ENCODE measurements around the gene NEURL4.
"Not testable (repeated sequence)": the region's sequence is repeated elsewhere in the genome, so short reads cannot be mapped to it uniquely, and the experiment has no call there.

Gene NEURL4

DNA sequence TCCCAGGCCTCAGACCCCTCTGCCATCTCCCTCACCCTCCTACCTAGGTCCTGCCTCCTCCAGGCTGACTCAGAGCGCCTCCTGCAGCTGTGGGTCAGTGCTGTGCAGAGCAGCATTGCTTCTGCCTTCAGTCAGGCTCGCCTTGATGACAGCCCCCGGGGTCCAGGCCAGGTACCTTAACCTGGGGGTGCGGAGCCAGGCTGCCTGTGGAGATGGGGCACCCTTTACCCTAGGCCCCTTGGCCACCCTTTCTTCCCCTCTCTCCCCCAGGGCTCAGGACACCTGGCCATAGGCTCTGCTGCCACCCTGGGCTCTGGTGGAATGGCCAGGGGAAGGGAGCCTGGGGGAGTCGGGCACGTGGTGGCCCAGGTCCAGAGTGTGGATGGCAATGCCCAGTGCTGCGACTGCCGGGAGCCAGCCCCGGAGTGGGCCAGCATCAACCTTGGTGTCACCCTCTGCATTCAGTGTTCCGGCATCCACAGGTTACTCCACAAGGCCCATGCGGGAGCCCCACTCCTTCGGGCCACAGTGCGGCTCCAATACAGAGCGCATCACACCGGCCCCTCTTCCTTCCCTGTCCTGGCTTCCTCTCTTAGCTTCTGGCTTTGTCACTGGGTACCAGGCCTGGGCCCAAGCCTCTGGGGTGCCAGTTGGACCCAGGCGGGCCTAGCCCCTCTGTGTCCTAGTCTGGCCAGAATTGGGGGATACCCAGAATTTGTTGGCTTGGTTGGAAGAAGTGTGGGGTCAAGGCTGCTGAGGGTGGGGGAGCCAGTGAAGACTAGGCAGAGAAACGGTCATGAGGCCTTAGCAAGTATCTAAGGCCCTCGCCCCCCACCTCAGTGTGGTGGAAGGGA, 17.9 kb upstream of the NEURL4 start:
- peak overlapping the region; percentile 10 for H3K9ac ChIP-seq (ENCODE audit: low read length)
- H3K4me3 ChIP-seq (ENCODE audit: low read length) = no peak overlapping the region
- peaks cover 25% of the 10 kb centered on the region for H3K4me1 ChIP-seq (ENCODE audit: control insufficient read depth, insufficient read depth, low read length)
- no peaks in the 10 kb centered on the region for H3K36me3 ChIP-seq (ENCODE audit: control insufficient read depth, insufficient read depth, low read length, severe bottlenecking)
- peaks cover 25% of the 10 kb centered on the region for H3K27me3 ChIP-seq (replicated peaks; ENCODE audit: control insufficient read depth, insufficient read depth, low read length)
- no peaks in the 10 kb centered on the region for H3K9me3 ChIP-seq (ENCODE audit: control insufficient read depth, low read length)
- no peak for DNase-seq (ENCODE audit: low read depth)

DNA sequence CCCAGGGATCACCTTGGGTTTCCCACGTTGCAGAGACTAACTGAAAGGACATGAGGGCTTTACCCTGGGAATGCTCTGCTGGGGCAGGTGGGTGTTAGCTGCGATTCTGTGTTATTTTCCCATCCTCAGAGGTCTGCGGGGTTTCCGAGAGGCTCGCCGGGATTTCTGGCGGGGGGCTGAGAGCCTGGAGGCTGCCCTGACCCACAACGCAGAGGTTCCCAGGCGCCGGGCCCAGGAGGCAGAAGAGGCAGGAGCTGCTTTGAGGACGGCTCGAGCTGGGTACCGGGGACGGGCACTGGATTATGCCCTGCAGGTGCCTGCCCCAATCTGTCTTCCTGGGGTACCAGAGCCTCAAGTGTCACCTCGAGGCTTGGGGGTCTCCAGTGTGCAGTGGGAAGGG, 14.1 kb upstream of the NEURL4 start:
- Histone ChIP-seq H3K9me3 (ENCODE audit: control insufficient read depth, low read length) (no peaks in the 10 kb centered on the region), H3K4me3 (ENCODE audit: low read length) (no peak overlapping the region), H3K27me3 (replicated peaks; ENCODE audit: control insufficient read depth, insufficient read depth, low read length) (peaks cover 32% of the 10 kb centered on the region), H3K9ac (ENCODE audit: low read length) (no peak overlapping the region), H3K36me3 (ENCODE audit: control insufficient read depth, insufficient read depth, low read length, severe bottlenecking) (no peaks in the 10 kb centered on the region), H3K4me1 (ENCODE audit: control insufficient read depth, insufficient read depth, low read length) (peaks cover 15% of the 10 kb centered on the region)
- no peak for DNase-seq (ENCODE audit: low read depth)

DNA sequence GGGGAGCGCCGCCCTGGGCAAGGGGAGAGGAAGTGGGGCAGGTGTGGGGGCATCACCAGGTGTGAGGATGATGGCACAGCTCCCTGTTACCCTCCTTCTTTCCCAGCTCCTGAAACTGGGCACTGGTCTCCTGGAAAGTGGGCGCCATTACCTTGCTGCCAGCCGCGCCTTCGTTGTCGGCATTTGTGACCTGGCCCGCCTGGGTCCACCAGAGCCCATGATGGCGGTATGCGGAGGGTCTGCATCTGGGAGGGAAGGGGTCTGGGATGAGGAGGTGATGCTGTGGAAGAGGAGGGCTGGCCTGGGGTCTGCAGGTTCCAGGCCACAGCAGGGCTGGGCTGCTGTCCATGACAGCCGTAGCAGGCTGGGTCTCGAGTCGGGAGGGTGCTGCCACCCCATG, 12.7 kb upstream of the NEURL4 start:
- DNase-seq (ENCODE audit: low read depth) = no peak
- H3K36me3 ChIP-seq (ENCODE audit: control insufficient read depth, insufficient read depth, low read length, severe bottlenecking) = no peaks in the 10 kb centered on the region
- H3K4me3 ChIP-seq (ENCODE audit: low read length) = no peak overlapping the region
- no peak overlapping the region for H3K9ac ChIP-seq (ENCODE audit: low read length)
- H3K9me3 ChIP-seq (ENCODE audit: control insufficient read depth, low read length) = no peaks in the 10 kb centered on the region
- peaks cover 37% of the 10 kb centered on the region for H3K27me3 ChIP-seq (replicated peaks; ENCODE audit: control insufficient read depth, insufficient read depth, low read length)
- peaks cover 10% of the 10 kb centered on the region for H3K4me1 ChIP-seq (ENCODE audit: control insufficient read depth, insufficient read depth, low read length)

DNA sequence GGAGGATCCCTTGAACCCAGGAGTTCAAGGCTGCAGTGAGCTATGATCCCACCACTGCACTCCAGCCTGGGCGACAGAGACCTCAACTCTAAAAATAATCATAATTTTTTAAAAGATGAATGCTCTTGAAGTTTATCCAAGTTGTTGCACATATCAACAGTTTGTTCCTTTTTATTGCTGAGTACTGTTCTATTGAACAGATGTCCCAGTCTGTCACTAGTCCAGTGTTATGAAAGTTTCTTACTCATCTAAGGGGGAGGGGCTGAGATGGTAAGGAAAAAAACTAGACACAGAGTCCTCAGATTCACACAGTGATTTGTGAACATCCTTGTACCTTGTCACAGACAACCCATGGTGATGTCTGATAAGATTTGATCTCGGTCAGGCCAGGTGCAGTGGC, 11.0 kb upstream of the NEURL4 start:
- DNase-seq (ENCODE audit: low read depth) = no peak
- Histone ChIP-seq H3K9ac (ENCODE audit: low read length) (no peak overlapping the region), H3K4me1 (ENCODE audit: control insufficient read depth, insufficient read depth, low read length) (peaks cover 10% of the 10 kb centered on the region), H3K9me3 (ENCODE audit: control insufficient read depth, low read length) (no peaks in the 10 kb centered on the region), H3K27me3 (replicated peaks; ENCODE audit: control insufficient read depth, insufficient read depth, low read length) (peaks cover 45% of the 10 kb centered on the region), H3K36me3 (ENCODE audit: control insufficient read depth, insufficient read depth, low read length, severe bottlenecking) (no peaks in the 10 kb centered on the region), H3K4me3 (ENCODE audit: low read length) (no peak overlapping the region)

DNA sequence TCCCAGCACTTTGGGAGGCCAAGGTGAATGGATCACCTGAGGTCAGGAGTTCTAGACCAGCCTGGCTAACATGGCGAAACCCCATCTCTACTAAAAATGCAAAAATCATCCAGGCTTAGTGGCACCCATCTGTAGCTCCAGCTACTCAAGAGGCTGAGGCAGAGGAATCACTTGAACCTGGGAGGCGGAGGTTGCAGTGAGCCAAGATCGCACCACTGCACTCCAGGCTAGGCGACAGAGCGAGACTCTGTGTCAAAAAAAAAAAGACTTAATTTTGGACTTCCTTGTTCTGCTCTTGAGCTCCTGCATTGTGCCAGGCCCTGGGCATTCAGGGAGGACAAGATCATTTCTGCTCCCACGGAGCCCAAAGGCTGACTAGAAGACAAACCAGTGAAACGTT, 8.5 kb upstream of the NEURL4 start:
- H3K4me1 ChIP-seq (ENCODE audit: control insufficient read depth, insufficient read depth, low read length) = not testable (repeated sequence)

DNA sequence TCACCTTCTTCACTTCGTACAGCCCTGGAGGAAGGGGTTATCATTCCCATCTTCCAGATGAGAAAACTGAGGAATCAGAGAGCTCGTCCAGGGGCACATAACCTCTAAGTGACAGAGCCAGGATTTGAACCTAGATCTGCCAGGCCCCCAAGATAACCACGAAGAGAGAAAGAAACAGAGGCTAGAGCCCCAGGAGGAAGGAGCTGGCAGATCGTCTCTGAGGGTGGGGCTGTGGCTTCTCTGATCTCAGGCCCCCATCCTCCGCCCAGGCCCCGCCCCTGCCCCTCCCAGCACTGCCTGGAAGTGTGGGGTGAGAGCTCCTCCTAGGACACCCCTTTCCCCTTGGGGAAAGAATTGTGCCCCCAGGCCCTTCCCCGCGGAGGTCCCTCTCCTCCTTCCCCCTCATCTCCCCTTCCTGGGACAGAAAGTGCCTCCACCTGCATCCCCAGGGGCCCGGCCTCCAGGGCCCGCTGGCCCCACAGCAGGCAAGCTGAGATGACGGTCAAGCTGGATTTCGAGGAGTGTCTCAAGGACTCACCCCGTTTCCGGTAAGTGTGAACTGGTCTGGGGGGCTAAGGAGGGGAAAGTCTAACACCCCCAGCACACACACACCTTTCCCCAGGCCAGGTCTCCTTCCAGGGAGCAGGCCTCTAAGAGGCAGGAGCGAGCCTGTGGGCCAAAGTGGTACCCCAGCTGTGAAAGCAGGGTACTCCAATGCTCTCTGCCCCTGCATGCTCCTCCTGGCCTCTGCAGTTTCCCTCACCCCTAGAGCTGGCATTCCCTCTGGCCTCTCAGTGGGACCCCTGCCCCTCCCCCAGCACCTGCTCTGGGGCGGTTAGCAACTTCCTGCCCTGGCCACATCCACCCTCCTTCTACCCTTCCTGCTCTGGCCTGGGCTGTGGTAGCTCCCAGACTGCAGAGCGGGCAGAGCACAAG, 7.4 kb upstream of the NEURL4 start, which contains the start of gene ACAP1:
Gene ACAP1 (plus strand): TSS at position 290 of the 936 bp plus-strand sequence. CDS start 206 bp downstream, at position 496.
- Histone ChIP-seq H3K4me3 (ENCODE audit: low read length) (no peak within 1 kb of the TSS), H3K9me3 (ENCODE audit: control insufficient read depth, low read length) (no peaks in the 10 kb centered on the region), H3K27me3 (replicated peaks; ENCODE audit: control insufficient read depth, insufficient read depth, low read length) (peaks cover 23% of the 10 kb centered on the region), H3K9ac (ENCODE audit: low read length) (no peak within 1 kb of the TSS), H3K36me3 (ENCODE audit: control insufficient read depth, insufficient read depth, low read length, severe bottlenecking) (no peaks in the 10 kb centered on the region), H3K4me1 (ENCODE audit: control insufficient read depth, insufficient read depth, low read length) (peaks cover 10% of the 10 kb centered on the region)
- no peak for DNase-seq (ENCODE audit: low read depth)

More for the DNA sequence above, 8.5 kb upstream of the NEURL4 start:
- H3K36me3 ChIP-seq (ENCODE audit: control insufficient read depth, insufficient read depth, low read length, severe bottlenecking); H3K4me3 ChIP-seq (ENCODE audit: low read length); H3K9ac ChIP-seq (ENCODE audit: low read length); DNase-seq (ENCODE audit: low read depth); H3K9me3 ChIP-seq (ENCODE audit: control insufficient read depth, low read length): not testable (repeated sequence)
- peaks cover 31% of the 10 kb centered on the region for H3K27me3 ChIP-seq (replicated peaks; ENCODE audit: control insufficient read depth, insufficient read depth, low read length)

DNA sequence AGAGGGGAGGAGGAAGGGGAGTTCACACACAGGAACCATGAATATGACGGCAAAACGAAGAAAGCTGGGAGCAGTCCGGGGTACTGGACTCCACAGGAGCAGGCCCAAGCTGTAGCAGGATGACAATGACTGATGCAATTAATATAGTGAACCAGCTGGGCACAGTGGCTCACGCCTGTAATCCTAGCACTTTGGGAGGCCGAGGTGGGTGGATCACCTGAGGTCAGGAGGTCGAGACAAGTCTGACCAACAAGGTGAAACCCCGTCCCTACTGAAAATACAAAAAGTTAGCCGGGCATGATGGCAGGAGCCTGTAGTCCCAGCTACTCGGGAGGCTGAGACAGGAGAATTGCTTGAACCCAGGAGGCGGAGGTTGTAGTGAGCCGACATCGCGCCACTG, 6.6 kb upstream of the NEURL4 start:
- H3K4me1 ChIP-seq (ENCODE audit: control insufficient read depth, insufficient read depth, low read length); H3K9me3 ChIP-seq (ENCODE audit: control insufficient read depth, low read length); H3K4me3 ChIP-seq (ENCODE audit: low read length); H3K9ac ChIP-seq (ENCODE audit: low read length); H3K36me3 ChIP-seq (ENCODE audit: control insufficient read depth, insufficient read depth, low read length, severe bottlenecking); DNase-seq (ENCODE audit: low read depth): not testable (repeated sequence)
- H3K27me3 ChIP-seq (replicated peaks; ENCODE audit: control insufficient read depth, insufficient read depth, low read length) = peaks cover 21% of the 10 kb centered on the region

DNA sequence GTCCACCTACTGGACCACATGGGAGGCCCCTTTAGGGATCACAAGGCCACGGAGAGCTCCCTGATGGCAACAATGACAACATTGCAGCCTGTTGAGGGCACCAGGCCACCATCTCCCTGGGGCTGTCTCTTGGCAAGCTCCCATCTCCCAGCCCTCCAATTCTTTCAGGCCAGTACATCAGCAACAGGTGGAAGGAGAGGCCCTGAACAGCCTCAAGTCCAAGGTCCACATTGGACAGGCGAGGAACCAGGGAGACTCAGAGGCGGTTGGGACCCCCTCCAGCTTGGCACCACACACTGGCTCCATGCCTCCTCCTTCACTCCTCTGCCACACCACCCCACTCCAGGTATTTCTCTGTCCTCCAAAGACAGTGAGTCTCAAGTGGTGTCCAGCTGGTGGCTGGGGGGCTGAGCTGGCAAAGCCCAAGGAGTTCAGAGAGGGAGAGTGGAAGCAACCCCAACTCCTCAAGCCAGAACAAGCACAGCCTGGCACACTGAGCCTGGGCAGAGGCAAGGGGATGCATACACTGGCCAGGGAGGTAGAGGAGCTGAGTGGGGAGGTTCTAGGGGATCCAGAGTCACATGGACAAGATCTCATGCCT, 5.9 kb upstream of the NEURL4 start:
- Histone ChIP-seq H3K9ac (ENCODE audit: low read length) (no peak overlapping the region), H3K4me1 (ENCODE audit: control insufficient read depth, insufficient read depth, low read length) (peaks cover 8% of the 10 kb centered on the region), H3K36me3 (ENCODE audit: control insufficient read depth, insufficient read depth, low read length, severe bottlenecking) (no peaks in the 10 kb centered on the region), H3K4me3 (ENCODE audit: low read length) (no peak overlapping the region), H3K9me3 (ENCODE audit: control insufficient read depth, low read length) (no peaks in the 10 kb centered on the region), H3K27me3 (replicated peaks; ENCODE audit: control insufficient read depth, insufficient read depth, low read length) (peaks cover 21% of the 10 kb centered on the region)
- no peak for DNase-seq (ENCODE audit: low read depth)

DNA sequence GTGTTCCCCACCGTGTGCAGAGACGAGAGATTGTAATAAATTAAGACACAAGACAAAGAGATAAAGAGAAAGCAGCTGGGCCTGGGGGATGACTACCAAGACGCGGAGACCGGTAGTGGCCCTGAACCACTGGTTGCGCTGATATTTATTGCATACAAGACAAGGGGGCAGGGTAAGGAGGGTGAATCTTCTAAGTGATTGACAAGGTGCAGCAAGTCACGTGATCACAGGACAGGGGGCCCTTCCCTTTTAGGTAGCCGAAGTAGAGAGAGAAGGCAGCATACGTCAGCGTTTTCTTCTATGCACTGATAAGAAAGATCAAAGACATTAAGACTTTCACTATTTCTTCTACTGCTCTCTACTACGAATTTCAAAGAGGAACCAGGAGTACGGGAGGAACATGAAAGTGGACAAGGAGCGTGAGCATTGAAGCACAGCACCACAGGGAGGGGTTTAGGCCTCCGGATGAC, 3.5 kb upstream of the NEURL4 start:
- peaks cover 14% of the 10 kb centered on the region for H3K4me1 ChIP-seq (ENCODE audit: control insufficient read depth, insufficient read depth, low read length)
- not testable (repeated sequence) for DNase-seq (ENCODE audit: low read depth); H3K9me3 ChIP-seq (ENCODE audit: control insufficient read depth, low read length); H3K36me3 ChIP-seq (ENCODE audit: control insufficient read depth, insufficient read depth, low read length, severe bottlenecking); H3K9ac ChIP-seq (ENCODE audit: low read length); H3K4me3 ChIP-seq (ENCODE audit: low read length)
- peaks cover 21% of the 10 kb centered on the region for H3K27me3 ChIP-seq (replicated peaks; ENCODE audit: control insufficient read depth, insufficient read depth, low read length)

DNA sequence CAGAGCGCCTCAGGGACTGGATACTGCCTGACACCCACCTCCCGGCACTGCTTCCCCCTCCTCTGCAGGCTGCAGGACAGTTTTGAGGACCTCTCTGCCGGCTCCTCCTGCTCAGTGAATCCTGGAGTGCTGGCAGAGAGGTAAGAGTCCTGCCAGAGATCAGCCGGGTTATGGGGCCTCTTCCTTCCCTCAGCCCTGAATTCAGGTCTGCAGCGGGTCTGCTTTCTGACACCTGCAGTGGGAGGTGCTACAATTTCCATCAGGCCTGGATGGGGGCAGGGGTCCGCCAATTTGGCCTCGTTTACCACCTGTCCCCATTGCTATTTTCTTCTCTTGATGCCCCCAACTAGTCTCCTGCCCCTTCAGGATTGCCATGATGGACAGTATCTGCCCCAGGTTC, 3.0 kb upstream of the NEURL4 start:
- Histone ChIP-seq H3K4me1 (ENCODE audit: control insufficient read depth, insufficient read depth, low read length) (peaks cover 15% of the 10 kb centered on the region), H3K9ac (ENCODE audit: low read length) (no peak overlapping the region), H3K36me3 (ENCODE audit: control insufficient read depth, insufficient read depth, low read length, severe bottlenecking) (no peaks in the 10 kb centered on the region), H3K27me3 (replicated peaks; ENCODE audit: control insufficient read depth, insufficient read depth, low read length) (peaks cover 19% of the 10 kb centered on the region), H3K4me3 (ENCODE audit: low read length) (no peak overlapping the region), H3K9me3 (ENCODE audit: control insufficient read depth, low read length) (no peaks in the 10 kb centered on the region)
- no peak for DNase-seq (ENCODE audit: low read depth)

DNA sequence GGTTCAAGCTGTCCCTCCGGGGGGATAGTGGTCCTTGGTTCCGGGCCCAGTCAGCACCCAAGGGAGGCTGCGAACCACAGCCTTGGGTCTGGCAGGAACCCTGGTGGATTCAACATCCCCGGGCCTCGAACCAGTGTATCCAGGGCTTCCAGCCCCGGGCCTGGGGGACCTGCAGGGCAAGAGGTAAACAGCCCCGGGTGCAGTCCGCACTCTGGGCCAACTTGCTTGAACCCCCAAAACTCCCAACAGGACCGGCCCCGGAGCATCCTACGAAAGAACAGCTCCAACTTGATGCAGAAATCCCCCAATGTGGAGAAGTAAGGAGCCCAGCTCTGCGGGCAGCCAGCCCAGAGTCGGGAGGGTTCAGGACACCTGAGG, 1.5 kb upstream of the NEURL4 start:
- peaks cover 15% of the 10 kb centered on the region for H3K4me1 ChIP-seq (ENCODE audit: control insufficient read depth, insufficient read depth, low read length)
- peak overlapping the region; percentile 64 for H3K9ac ChIP-seq (ENCODE audit: low read length)
- no peaks in the 10 kb centered on the region for H3K9me3 ChIP-seq (ENCODE audit: control insufficient read depth, low read length)
- peak overlapping the region; percentile 92 for H3K4me3 ChIP-seq (ENCODE audit: low read length)
- no peak for DNase-seq (ENCODE audit: low read depth)
- H3K27me3 ChIP-seq (replicated peaks; ENCODE audit: control insufficient read depth, insufficient read depth, low read length) = peaks cover 11% of the 10 kb centered on the region
- H3K36me3 ChIP-seq (ENCODE audit: control insufficient read depth, insufficient read depth, low read length, severe bottlenecking) = peaks cover 10% of the 10 kb centered on the region

Data from adipocyte (in vitro differentiated cells).